K562 (cell line): ENCODE measurements around the gene ZNF346. TPM values are rescaled to one million over a fixed set of nuclear protein-coding genes. Genes with fewer than 3 reads are reported as not detected.
"Not testable (repeated sequence)": the region's sequence is repeated elsewhere in the genome, so short reads cannot be mapped to it uniquely, and the experiment has no call there.

Source experiments
- ATAC-seq: fragments of 200-7000 bp; cut with Tn5 transposase; 3 replicates; pipeline ENCODE4 v1.9.1; 2020; ENCODE audit warnings: moderate library complexity
- BruUV-seq: library from RNA; stranded (reverse); fragments of 400-500 nt; replicated peaks from 2 replicates; lab custom pipeline; 2021; lab: Mats Ljungman, UMichigan
- CTCF ChIA-PET: fragments of 300-600 bp; formaldehyde crosslinking; extraction: SDS; loops from one replicate; lab custom pipeline; 2021; ENCODE audit warnings: low intra/inter-chr PET ratio; lab: Yijun Ruan, JAX
- POLR2A ChIA-PET: fragments of 300-600, 350-650 bp; sonication (Branson Sonifier 250); formaldehyde crosslinking; extraction: SDS; loops from one replicate; lab custom pipeline; 2021; ENCODE audit warnings: antibody characterized with exemption, inconsistent platforms; lab: Yijun Ruan, JAX
- DNase-seq, 4 experiments: peaks; one replicate each; pipeline versions ENCODE4 v3.0.0 to v3.0.0-alpha.2; 2011 to 2018; ENCODE audit warnings: low spot score in 3 of 4, mixed read lengths in 3 of 4; ENCODE audit errors: extremely low read depth in 1 of 4
- FAIRE-seq: peaks from 2 replicates; lab custom pipeline; 2011; peaks lifted over from hg19 to GRCh38; lab: Jason Lieb, UNC
- H2AFZ ChIP-seq: 2 replicates; pipeline ENCODE4 v1.6.0; 2011; ENCODE audit warnings: low read depth, low read length, control low read depth, inconsistent platforms
- H3K27ac ChIP-seq: fragments of 200-600 bp; 3 replicates; pipeline ENCODE4 v1.8.0; 2011; ENCODE audit warnings: low read depth, mild to moderate bottlenecking, control low read depth, inconsistent platforms, low read length, moderate library complexity, mixed read lengths; ENCODE audit errors: extremely low read depth
- H3K27me3 ChIP-seq, 2 experiments: fragments of 300-600 bp in 1 of 2; 2 replicates in 1 of 2; 3 replicates in 1 of 2; pipeline versions ENCODE4 v1.6.0 to v1.8.0; 2011; ENCODE audit warnings: inconsistent platforms in 2 of 2, low read length in 2 of 2, mild to moderate bottlenecking in 1 of 2, mixed read lengths in 1 of 2, moderate library complexity in 1 of 2; ENCODE audit not compliant: control insufficient read depth in 2 of 2, insufficient read depth in 2 of 2
- H3K36me3 ChIP-seq: fragments of 300-600 bp; 3 replicates; pipeline ENCODE4 v1.8.0; 2011; ENCODE audit warnings: mild to moderate bottlenecking, low read length, inconsistent platforms; ENCODE audit not compliant: control insufficient read depth, insufficient read depth
- H3K4me1 ChIP-seq, 2 experiments: fragments of 200-600 bp in 1 of 2; replicated peaks in 1 of 2; 2 replicates in 1 of 2; 3 replicates in 1 of 2; pipeline versions ENCODE4 v1.5.1 to v1.8.0; 2011; ENCODE audit warnings: inconsistent platforms in 2 of 2, low read length in 2 of 2, mild to moderate bottlenecking in 1 of 2, mixed read lengths in 1 of 2, moderate library complexity in 1 of 2; ENCODE audit not compliant: control insufficient read depth in 2 of 2, insufficient read depth in 2 of 2
- H3K4me2 ChIP-seq: 2 replicates; pipeline ENCODE4 v1.6.1; 2011; ENCODE audit warnings: low read length, control low read depth, inconsistent platforms, mixed read lengths; ENCODE audit not compliant: insufficient read depth
- H3K4me3 ChIP-seq: fragments of 200-600 bp; sonication (generic), shearing (Covaris generic); 2 replicates; pipeline ENCODE4 v1.5.1; 2016; ENCODE audit warnings: control low read depth, inconsistent platforms
- H3K79me2 ChIP-seq: fragments of 200-600 bp; 3 replicates; pipeline ENCODE4 v1.8.0; 2011; ENCODE audit warnings: low read length, inconsistent platforms; ENCODE audit not compliant: control insufficient read depth, insufficient read depth
- H3K9ac ChIP-seq, 2 experiments: 2 replicates each; pipeline versions ENCODE4 v1.6.0 to v1.6.1; 2011; ENCODE audit warnings: low read depth in 2 of 2, low read length in 2 of 2, control low read depth in 1 of 2, inconsistent platforms in 1 of 2, mild to moderate bottlenecking in 1 of 2, mixed read lengths in 1 of 2; ENCODE audit not compliant: insufficient read depth in 1 of 2
- H3K9me1 ChIP-seq: one replicate; pipeline ENCODE4 v1.6.0; 2011; ENCODE audit warnings: inconsistent platforms, mild to moderate bottlenecking, low read length, moderate library complexity; ENCODE audit not compliant: control insufficient read depth, insufficient read depth
- H3K9me3 ChIP-seq: replicated peaks from 2 replicates; pipeline ENCODE4 v1.5.1; 2011; ENCODE audit warnings: low read depth, low read length, inconsistent platforms; ENCODE audit not compliant: control insufficient read depth, insufficient read depth
- H4K20me1 ChIP-seq: replicated peaks from 2 replicates; pipeline ENCODE4 v1.6.1; 2011; ENCODE audit warnings: low read length, inconsistent platforms, mixed read lengths; ENCODE audit not compliant: control insufficient read depth, insufficient read depth
- BMI1 ChIP-seq: fragments of 150-350 bp; IDR thresholded peaks from 2 replicates; pipeline ENCODE4 v1.6.1; 2014; ENCODE audit warnings: low read length
- BRCA1 ChIP-seq, 2 experiments: fragments of 450-650 bp in 1 of 2; sonication (generic) in 1 of 2; formaldehyde crosslinking in 1 of 2; IDR thresholded peaks; 2 replicates each; pipeline versions ENCODE4 v1.5.0 to v1.6.1; 2017 to 2020; ENCODE audit warnings: mild to moderate bottlenecking in 1 of 2, missing genetic modification reagents in 1 of 2
- HDAC1 ChIP-seq, 2 experiments: fragments of 450-650 bp; IDR thresholded peaks; 2 replicates each; pipeline ENCODE4 v1.6.1; 2016 to 2017; ENCODE audit warnings: inconsistent platforms in 1 of 2, mild to moderate bottlenecking in 1 of 2, moderate library complexity in 1 of 2
- HDGF ChIP-seq: fragments of 450-650 bp; IDR thresholded peaks from 2 replicates; pipeline ENCODE4 v1.6.1; 2016
- POLR2G ChIP-seq: fragments of 200-400 bp; formaldehyde crosslinking; IDR thresholded peaks from 2 replicates; pipeline ENCODE4 v1.6.1; 2017; ENCODE audit warnings: low read depth, mild to moderate bottlenecking, antibody characterized with exemption, low read length, moderate library complexity
- SIN3A ChIP-seq, 2 experiments: fragments of 150-350 bp in 1 of 2; IDR thresholded peaks; 2 replicates each; pipeline ENCODE4 v1.6.1; 2011 to 2016; ENCODE audit warnings: borderline replicate concordance in 2 of 2, low read depth in 2 of 2, low read length in 2 of 2, mild to moderate bottlenecking in 2 of 2, moderate library complexity in 2 of 2; ENCODE audit not compliant: control insufficient read depth in 1 of 2
- SP2 ChIP-seq: IDR thresholded peaks from 2 replicates; pipeline ENCODE4 v1.6.1; 2011; ENCODE audit warnings: mild to moderate bottlenecking, low read depth, low read length, moderate library complexity; ENCODE audit not compliant: poor library complexity, severe bottlenecking; ENCODE audit errors: extremely low read depth
- U2AF2 ChIP-seq: fragments of 200-400 bp; formaldehyde crosslinking; optimal IDR thresholded peaks from 2 replicates; pipeline ENCODE3; 2017; ENCODE audit warnings: low read depth, mild to moderate bottlenecking, low read length
- WGBS: fragments of 100-300 bp; shearing (Covaris generic); methylation state at CpG from one replicate; pipeline ENCODE4 v1.1.6; 2016; ENCODE audit warnings: low coverage, mixed read lengths; ENCODE audit not compliant: insufficient coverage; ENCODE audit errors: missing lambda C conversion rate; 5-methylcytosine and 5-hydroxymethylcytosine counted together
- in situ Hi-C: fragments of 300-500 bp; cut with MboI; formaldehyde crosslinking; loops from 4 replicates; pipeline ENCODE4 v1.15.0; 2018; ENCODE audit warnings: inconsistent platforms, mixed read lengths
- intact Hi-C: fragments of 100-400 bp; cut with micrococcal nuclease; formaldehyde crosslinking; loops from 2 replicates; pipeline ENCODE4 v1.14.2; 2022
- polyA plus RNA-seq, 8 experiments: library from polyadenylated mRNA; depleted of rRNA in 4 of 8; stranded (reverse) in 5 of 8; unstranded in 3 of 8; fragments of >200 nt; fragmentation: Nextera tagmentation in 2 of 8; fragmentation: Illumina TruSeq in 1 of 8; extraction: Ambion mirVana in 2 of 8; extraction: Trizol in 1 of 8; gene quantifications; 2 replicates each; pipeline versions ENCODE4 v1.2.1 to v1.2.3, GENCODE V29; 2011 to 2014; ENCODE audit warnings: inconsistent platforms in 1 of 8, missing spikeins in 1 of 8
- total RNA-seq, 7 experiments: library from RNA; depleted of rRNA in 6 of 7; stranded (reverse); fragments of >200 nt in 6 of 7; fragmentation: Illumina TruSeq in 2 of 7; extraction: Trizol in 2 of 7; gene quantifications; 2 replicates each; pipeline versions ENCODE4 v1.2.1 to v1.2.3, GENCODE V29; 2011 to 2021; ENCODE audit warnings: low replicate concordance in 1 of 7
- TF ChIP-seq, protein P1 (sequence below): fragments of 150-350 bp; IDR thresholded peaks from 2 replicates; pipeline ENCODE4 v1.6.1; 2014; ENCODE audit warnings: low read depth, mild to moderate bottlenecking, low read length, borderline replicate concordance
- TF ChIP-seq, protein P2 (sequence below): fragments of 450-650 bp; IDR thresholded peaks from 2 replicates; pipeline ENCODE4 v1.6.1; 2016; ENCODE audit warnings: antibody characterized with exemption

ZNF346 gene
- total and polyA plus RNA-seq, 9 of the 15 experiments (the other 6 are each of a cell fraction or from before 2014, with no cell fraction given), result 5.0 to 25.1 (median 20.1) TPM

GRCh38 chr5:176984176-176984575 is 38.3 kb upstream of the ZNF346 start:
- peaks cover 39% of the 10 kb centered on the region for H3K36me3 ChIP-seq
- TF ChIP-seq POLR2G, result 0 out of 2 replicates have a peak, but pooled peaks have one; percentile 2
- H2AFZ ChIP-seq, H4K20me1 ChIP-seq, intact Hi-C loops, H3K4me2 ChIP-seq, BruUV-seq, POLR2A ChIA-PET, DNase-seq, H3K4me3 ChIP-seq, H3K4me1 ChIP-seq, H3K9ac ChIP-seq, H3K27ac ChIP-seq, H3K27me3 ChIP-seq, ATAC-seq, FAIRE-seq, in situ Hi-C loops, H3K9me3 ChIP-seq, CTCF ChIA-PET, H3K9me1 ChIP-seq: not testable (repeated sequence)
- H3K79me2 ChIP-seq, result peaks cover 64% of the 10 kb centered on the region
- over 99% methylated on average over 20 of the region's 28 CpGs for WGBS

DNA sequence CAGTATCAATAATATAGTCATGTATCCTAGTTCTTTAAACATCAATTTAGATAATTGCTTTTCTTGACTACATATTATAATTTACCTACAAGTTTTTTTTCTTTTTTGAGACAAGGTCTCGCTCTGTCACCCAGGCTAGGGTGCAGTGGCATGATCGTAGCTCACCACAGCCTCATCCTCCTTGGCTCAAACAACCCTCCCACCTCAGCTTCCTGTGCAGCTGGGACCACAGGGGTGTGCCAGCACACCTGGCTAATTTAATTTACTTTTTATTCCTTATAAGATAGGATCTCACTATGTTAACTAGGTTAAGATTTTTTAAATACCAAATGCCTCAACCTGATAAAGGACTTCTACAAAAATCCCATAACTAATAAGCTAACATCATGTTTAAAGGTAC is 37.0 kb upstream of the ZNF346 start:
- Histone ChIP-seq H2AFZ (no peak overlapping the region), H3K27ac (no peak overlapping the region), H3K9me1 (no peaks in the 10 kb centered on the region), H3K4me1 (no peaks in the 10 kb centered on the region; a peak in 2 of 5 replicates), H4K20me1 (no peaks in the 10 kb centered on the region), H3K4me2 (no peak overlapping the region), H3K9me3 (no peaks in the 10 kb centered on the region; the same call in 1 of the 2 replicates), H3K4me3 (no peak overlapping the region), H3K36me3 (peaks cover 28% of the 10 kb centered on the region; the same call in 2 of the 3 replicates), H3K27me3 (no peaks in the 10 kb centered on the region), H3K9ac (no peak overlapping the region), H3K79me2 (peaks cover 68% of the 10 kb centered on the region)
- ATAC-seq (no peak), FAIRE-seq (no peak), DNase-seq (no peak)
- ChIA-PET POLR2A (no interaction called here), CTCF (no interaction called here)
- BruUV-seq, result no TSS peak
- in situ Hi-C loops, result no loop called here
- intact Hi-C loops, result no loop called here
- WGBS, result 92% methylated on average over 2 of the region's 2 CpGs
- TF ChIP-seq BMI1, result no peak
- TF ChIP-seq, protein P1, sequence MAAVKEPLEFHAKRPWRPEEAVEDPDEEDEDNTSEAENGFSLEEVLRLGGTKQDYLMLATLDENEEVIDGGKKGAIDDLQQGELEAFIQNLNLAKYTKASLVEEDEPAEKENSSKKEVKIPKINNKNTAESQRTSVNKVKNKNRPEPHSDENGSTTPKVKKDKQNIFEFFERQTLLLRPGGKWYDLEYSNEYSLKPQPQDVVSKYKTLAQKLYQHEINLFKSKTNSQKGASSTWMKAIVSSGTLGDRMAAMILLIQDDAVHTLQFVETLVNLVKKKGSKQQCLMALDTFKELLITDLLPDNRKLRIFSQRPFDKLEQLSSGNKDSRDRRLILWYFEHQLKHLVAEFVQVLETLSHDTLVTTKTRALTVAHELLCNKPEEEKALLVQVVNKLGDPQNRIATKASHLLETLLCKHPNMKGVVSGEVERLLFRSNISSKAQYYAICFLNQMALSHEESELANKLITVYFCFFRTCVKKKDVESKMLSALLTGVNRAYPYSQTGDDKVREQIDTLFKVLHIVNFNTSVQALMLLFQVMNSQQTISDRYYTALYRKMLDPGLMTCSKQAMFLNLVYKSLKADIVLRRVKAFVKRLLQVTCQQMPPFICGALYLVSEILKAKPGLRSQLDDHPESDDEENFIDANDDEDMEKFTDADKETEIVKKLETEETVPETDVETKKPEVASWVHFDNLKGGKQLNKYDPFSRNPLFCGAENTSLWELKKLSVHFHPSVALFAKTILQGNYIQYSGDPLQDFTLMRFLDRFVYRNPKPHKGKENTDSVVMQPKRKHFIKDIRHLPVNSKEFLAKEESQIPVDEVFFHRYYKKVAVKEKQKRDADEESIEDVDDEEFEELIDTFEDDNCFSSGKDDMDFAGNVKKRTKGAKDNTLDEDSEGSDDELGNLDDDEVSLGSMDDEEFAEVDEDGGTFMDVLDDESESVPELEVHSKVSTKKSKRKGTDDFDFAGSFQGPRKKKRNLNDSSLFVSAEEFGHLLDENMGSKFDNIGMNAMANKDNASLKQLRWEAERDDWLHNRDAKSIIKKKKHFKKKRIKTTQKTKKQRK, result no peak
- TF ChIP-seq, protein P2, sequence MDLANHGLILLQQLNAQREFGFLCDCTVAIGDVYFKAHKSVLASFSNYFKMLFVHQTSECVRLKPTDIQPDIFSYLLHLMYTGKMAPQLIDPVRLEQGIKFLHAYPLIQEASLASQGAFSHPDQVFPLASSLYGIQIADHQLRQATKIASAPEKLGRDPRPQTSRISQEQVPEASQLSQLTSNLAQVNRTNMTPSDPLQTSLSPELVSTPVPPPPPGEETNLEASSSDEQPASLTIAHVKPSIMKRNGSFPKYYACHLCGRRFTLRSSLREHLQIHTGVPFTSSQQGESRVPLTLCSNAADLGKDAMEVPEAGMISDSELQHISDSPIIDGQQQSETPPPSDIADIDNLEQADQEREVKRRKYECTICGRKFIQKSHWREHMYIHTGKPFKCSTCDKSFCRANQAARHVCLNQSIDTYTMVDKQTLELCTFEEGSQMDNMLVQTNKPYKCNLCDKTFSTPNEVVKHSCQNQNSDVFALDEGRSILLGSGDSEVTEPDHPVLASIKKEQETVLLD, result no peak
- no peak for TF ChIP-seq SIN3A (IDR thresholded peaks at IDR 0.05; ENCODE audit: borderline replicate concordance in 2 of 2, control insufficient read depth in 1 of 2, low read depth in 2 of 2, low read length in 2 of 2)
- no peak for TF ChIP-seq HDAC1 (IDR thresholded peaks at IDR 0.05)
- TF ChIP-seq HDGF, result no peak
- no peak for TF ChIP-seq BRCA1 (IDR thresholded peaks at IDR 0.05)
- TF ChIP-seq BRCA1 (CRISPR knock-in tag; IDR thresholded peaks at IDR 0.05), result no peak
- no peak for TF ChIP-seq U2AF2
- no peak for TF ChIP-seq SP2
